Hematopoietic multipotent progenitor cell treated with erythropoietin and hydrocortisone succinate and interleukin-3 and kit ligand, for 17 days (in vitro differentiated cells): Measurements from ENCODE around the gene ZNF10.

Experiments
- DNase-seq: peaks from one replicate; pipeline ENCODE4 v3.0.0-alpha.2; 2015; ENCODE audit warnings: low spot score

The ZNF10 gene

DNA sequence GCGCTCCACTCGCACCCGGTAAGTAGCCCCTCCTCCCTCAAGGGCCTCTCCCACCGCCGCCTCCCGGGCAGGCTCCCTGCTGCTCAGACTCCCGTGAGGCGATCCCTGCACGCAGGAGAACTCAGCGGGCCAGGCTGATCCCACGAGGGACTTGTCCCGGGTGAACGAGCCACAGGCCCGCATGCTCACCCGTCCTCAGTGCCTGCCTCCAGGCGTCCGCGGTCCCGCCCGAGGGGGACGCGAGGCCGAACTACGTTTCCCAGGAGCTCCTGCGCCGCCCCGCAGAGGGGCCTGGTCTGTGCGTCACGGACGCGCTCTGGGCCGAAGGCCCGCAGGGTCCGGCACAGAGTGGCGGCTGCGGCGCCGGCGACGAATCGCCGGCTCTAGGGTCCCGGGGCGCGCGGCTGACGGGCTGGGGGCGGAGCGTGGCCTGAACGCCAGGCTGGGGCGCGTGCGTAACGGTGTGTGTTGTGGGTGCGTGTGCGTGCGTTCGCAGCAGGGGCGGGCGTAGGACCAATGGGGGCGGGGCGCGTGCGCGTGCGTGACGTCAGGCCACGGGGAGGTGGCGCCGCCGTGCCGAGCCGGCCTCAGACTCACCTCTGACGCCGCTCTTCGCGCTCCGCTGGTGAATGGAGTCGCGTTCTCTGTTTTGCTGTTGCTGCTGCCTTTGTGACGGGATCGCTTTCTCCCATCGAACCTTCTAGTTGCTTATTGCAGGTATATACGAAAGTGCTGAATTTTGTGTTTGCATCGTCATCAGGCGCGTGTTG lies at the start of gene ZNF10, which contains the start of gene ZNF891:
Gene ZNF10 (plus strand): TSS at position 590 of the 770 bp plus-strand sequence. CDS start 13,866 bp downstream, outside the sequence.
Gene ZNF891 (minus strand): TSS at position 237 of the 770 bp plus-strand sequence. CDS start 8,356 bp downstream, outside the sequence.
- peak; percentile 80 for DNase-seq

- no peak for DNase-seq
These were observed 49.2 kb upstream of the ZNF10 start for GRCh38 chr12:133081159-133081780.

DNA sequence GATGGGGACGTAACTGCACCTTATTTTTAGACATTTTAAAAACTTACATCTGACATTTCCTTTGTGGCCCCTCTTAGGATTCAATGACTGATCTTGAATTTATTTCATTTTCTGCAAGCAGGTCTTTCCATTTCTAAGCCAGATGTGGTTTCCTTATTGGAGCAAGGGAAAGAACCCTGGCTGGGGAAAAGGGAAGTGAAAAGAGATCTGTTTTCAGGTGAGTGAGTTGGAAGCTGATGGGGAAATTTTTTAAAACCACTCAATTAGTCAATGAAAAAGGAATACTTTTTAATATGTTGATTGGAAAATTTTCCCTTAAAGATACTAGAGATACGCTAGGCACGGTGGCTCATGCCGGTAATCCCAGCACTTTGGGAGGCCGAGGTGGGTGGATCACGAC lies 47.1 kb upstream of the ZNF10 start:
- DNase-seq = no peak

GRCh38 chr12:133105620-133106019 lies 24.8 kb upstream of the ZNF10 start:
- no peak for DNase-seq

DNA sequence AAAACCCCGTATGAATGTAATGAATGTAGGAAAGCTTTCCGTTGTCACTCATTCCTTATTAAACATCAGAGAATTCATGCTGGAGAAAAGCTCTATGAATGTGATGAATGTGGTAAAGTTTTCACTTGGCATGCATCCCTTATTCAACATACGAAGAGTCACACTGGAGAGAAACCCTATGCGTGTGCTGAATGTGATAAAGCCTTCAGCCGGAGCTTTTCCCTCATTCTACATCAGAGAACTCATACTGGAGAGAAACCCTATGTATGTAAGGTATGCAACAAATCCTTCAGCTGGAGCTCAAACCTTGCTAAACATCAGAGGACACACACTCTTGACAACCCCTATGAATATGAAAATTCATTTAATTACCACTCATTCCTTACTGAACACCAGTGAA lies 24.2 kb upstream of the ZNF10 start:
- DNase-seq = no peak

GRCh38 chr12:133107121-133107520 lies 23.3 kb upstream of the ZNF10 start:
- no peak for DNase-seq

DNA sequence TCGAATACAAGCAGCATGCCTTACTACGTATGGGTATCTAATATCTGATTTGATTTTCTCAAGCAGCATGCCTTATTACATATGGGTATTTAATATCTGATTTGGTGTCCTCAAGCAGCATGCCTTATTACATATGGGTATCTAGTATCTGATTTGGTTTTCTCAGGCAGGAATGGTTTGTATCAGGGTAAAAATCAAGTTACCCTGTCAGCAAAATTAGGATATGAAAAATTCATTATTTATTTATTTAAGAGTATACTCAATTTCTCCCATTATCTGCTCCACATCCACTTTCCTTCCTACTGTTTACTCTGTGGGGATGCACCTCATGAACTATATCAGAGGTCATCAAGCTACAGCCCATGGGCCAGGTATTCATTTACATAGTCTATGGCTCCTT lies 22.3 kb upstream of the ZNF10 start:
- no peak for DNase-seq

DNA sequence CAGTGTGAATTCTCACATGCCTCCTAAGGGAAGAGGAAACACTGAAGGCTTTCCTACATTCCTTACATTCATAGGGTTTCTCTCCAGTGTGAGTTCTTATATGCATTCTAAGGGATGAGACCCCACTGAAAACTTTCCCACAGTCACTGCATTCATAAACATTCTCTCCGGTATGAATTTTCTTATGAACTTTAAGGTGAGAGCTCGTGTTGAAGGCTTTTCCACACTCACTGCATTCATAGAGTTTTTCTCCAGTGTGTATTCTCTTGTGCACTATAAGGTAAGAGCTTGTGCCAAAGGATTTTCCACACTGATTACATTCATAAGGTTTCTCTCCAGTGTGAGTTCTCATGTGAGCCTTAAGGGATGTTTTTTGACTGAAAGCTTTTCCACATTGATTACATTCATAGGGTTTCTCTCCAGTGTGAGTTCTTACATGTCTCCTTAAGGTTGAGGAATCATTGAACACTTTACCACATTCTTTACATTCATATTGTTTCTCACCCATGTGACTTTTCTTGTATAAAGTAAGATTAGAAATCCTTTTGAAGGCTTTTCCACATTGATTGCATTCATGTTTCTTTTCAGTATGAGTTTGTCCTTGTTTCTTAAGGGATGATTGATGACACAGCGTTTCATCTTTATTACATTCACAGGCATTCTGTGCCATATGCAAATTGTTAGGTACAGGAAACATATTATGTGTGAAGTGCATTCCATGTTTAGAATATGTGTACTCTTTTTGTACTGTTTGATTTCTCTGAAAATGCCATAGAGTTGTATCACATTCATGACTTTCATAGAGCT lies 9.8 kb upstream of the ZNF10 start:
- no peak for DNase-seq

- DNase-seq = no peak
These were observed 5.8 kb upstream of the ZNF10 start for GRCh38 chr12:133124674-133125073.

- no peak for DNase-seq
These were observed 924 bp upstream of the ZNF10 start for GRCh38 chr12:133129368-133130037.

DNA sequence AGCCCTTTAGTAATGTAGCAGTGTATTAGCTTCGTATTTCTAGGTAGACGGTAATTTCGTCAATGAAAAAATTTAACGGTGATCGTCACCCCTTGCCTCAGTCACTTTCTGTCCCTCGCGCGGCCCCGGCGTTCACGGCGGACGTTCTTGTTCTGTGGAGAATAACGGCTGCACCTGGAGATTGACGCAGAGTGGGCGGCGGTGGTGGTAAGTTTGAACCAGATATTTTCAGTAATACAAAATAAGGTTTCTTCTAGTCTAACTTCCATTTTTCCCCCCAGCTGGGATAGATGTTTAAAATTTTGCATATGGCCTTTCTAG lies 341 bp downstream of the ZNF10 start:
- no peak for DNase-seq

GRCh38 chr12:133135747-133136146 lies 5.3 kb downstream of the ZNF10 start:
- DNase-seq = no peak

GRCh38 chr12:133145981-133146380 lies 15.6 kb downstream of the ZNF10 start:
- DNase-seq = no peak

DNA sequence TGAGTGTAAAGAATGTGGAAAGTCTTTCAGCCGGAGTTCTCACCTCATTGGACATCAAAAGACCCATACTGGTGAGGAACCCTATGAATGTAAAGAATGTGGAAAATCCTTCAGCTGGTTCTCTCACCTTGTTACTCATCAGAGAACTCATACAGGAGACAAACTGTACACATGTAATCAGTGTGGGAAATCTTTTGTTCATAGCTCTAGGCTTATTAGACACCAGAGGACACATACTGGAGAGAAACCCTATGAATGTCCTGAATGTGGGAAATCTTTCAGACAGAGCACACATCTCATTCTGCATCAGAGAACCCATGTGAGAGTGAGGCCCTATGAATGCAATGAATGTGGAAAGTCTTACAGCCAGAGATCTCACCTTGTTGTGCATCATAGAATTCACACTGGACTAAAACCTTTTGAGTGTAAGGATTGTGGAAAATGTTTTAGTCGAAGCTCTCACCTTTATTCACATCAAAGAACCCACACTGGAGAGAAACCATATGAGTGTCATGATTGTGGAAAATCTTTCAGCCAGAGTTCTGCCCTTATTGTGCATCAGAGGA lies 25.8 kb downstream of the ZNF10 start:
- no peak for DNase-seq

DNA sequence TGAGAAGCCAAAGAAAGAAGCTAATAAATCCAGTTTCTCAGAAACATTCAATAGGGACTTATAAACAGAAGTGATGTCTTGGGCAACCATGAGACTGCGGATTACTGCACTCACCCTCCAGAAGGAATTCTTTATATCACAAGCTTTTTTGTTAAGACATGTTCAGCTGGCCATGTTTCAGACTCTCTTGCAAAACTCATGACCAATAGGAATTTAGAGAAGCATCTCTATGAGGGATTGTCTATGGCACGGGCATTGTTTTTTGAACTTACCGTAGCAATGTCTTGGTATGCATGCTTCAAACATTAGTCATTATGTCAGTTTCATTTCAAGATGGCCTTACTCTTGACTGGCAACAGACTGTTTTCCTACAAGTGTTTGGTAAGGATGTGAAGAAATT lies 35.3 kb downstream of the ZNF10 start:
- no peak for DNase-seq

DNA sequence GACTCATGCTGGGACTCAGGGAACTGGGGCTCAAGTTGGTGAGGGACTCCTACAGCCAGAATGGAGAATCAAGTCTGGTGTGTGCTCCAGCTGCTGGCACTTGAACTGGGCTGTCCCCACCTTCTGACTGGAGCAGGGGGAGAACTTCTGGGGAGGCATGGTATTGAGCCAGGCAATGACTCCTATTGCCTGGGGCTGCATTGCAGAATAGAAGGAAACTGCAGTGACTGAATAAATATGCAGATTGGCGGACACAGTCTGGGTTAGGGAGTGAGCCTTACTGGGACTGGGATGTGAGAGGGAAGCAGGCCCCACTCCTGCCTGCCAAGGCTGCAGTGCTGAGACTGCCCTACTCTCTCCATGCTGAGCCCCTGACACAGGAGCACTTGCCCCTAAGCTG lies 42.1 kb downstream of the ZNF10 start:
- no peak for DNase-seq

- DNase-seq = no peak
These were observed 44.5 kb downstream of the ZNF10 start for GRCh38 chr12:133174901-133175300.

DNA sequence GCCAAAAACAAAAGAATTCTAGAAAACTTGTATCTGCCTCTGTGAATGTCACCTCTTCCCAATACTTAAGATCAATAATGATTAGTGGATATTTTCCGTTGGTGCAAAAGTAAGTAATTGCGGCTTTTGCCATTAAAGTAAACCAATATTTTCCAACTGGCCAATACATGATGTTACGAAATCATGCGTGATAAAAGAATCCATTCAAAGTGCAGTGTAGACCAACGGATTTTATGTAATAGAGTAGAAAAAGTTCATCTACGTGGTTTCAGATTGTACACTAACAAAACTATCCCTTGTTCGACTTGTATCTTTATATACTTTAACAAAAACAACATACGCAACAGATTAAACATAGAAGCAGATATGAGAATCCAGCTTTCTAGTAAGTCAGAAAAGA lies 50.2 kb downstream of the ZNF10 start:
- no peak for DNase-seq

- DNase-seq = peak; percentile 79
These were observed 51.0 kb downstream of the ZNF10 start, which contains the start of gene ZNF268 for GRCh38 chr12:133181238-133181959. TSS of gene ZNF268 (plus strand) at chr12:133181495. CDS start at chr12:133181998, 503 bp downstream.

DNA sequence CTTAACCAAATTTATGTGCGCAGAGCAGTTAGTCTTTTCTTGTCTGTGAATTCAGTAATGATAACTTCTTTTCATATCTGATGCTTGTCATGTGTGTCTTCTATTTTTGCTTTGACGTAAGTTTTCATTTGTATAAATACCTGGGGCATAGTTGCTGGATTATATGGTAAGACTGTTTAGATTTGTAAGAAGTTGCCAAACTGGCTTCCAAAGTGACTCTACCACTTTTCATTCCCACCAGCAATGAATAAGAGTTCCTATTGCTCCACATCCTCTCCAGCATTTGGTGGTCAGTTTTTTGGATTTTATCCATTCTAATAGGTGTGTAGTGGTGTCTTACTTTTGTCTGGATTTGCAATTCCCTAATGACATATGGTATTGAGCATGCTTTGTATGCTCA lies 59.7 kb downstream of the ZNF10 start:
- no peak for DNase-seq

GRCh38 chr12:133192847-133193246 lies 62.4 kb downstream of the ZNF10 start:
- no peak for DNase-seq
